GM18526 (cell line): ENCODE measurements around the gene HACE1.

Source experiments
- POLR2A ChIP-seq: IDR thresholded peaks from 3 replicates; pipeline ENCODE4 v1.6.1; 2011; ENCODE audit not compliant: insufficient read length; ENCODE audit errors: extremely low read depth

HACE1 gene

DNA sequence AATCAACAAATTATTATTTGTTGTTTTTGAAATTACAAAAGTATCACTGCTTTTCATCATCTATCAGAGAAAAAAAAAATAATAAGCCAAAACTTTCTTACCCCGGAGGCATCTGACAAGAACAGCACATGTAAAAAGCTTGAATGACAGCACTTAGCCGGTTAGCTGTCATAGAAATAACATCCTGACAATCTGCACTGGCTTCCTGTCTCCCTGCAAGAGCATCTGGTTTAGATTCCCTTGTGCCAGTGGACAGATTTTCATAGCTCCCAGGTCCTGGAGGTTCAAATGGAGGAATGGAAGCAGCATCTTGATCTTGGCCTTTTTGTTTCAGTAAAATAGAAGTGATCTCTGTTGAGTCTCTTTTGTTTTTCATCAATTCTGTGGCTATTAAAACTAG is 74.8 kb downstream of the HACE1 start:
- no peak for TF ChIP-seq POLR2A

DNA sequence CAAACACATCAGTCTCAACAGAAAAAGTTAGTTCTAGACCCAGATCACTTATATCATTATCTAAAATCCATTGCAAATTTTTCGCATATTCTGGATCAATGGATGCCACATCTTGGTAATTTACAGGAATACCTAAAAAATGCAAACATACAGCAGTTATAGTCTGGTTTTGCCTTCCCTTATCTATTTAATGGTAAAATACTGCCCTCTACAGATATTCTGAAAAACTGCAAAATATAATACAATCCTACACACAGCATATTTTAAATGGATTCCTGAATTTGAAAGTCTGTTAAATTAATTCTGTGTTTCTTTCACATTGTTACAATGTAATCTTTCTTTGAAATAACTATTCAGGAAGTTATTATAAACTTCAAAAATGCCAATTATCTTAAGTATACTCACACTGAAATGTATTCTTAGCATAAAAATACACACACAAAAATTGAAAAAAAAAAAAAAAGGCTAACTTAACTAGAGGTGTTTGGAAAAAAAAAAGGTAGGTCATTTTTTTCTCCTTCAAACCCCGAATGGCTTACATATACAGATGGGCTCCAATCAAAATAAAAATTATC is 88.4 kb downstream of the HACE1 start:
- no peak for TF ChIP-seq POLR2A

DNA sequence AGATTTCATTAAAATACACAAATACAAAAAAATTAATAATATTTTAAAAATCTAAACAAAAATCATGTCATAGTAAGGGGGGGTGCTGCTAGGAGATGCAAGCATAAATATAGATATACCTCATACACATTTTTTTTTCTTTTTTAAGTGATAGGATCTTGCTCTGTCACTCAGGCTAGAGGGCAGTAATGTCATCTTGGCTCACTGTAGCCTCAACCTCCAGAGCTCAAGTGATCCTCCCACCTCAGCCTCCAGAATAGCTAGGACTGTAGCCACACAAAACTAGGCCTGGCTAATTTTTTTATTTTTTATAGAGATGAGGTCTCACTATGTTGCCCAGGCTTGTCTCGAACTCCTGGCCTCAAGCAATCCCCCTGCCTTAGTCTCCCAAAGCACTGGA is 90.8 kb downstream of the HACE1 start:
- no peak for TF ChIP-seq POLR2A

DNA sequence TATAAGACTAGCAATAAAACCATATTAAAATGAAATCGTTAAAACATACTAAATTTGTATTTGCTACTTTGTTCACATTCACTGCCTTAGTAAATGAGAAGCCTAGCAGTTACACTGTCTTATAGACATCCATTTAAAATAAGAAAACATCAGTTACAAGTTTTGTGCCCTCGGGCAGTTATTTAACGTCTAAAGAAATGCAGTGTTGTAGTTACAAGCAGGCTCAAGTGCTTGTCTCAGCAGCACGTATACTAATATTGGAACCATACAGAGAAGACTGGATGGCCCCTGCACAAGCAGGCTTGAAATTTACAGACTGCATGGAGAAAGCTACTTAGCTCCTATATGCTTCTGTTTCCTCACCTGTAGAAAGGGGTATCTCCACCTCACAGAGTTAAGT is 93.1 kb downstream of the HACE1 start:
- no peak for TF ChIP-seq POLR2A

DNA sequence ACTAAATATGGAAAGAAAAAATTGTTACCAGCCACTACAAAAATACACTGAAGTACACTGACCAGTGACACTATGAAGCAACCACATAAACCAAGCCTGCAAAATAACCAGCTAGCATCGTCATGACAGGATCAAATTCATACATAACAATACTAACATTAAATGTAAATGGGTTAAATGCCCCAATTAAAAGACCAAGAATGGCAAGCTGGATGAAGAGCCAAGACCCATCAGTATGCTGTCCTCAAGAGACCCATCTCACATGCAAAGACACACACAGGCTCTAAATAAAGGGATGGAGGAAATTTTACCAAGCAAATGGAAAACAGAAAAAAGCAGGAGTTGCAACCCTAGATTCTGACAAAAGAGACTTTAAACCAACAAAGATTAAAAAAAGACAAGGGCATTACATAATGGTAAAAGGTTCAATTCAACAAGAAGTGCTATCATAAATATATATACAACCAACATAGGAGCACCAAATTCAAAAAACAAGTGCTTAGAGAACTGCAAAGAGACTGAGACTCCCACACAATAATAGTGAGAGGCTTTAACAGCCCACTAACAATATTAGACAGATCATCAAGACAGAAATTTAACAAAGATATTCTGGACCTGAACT is 104.8 kb downstream of the HACE1 start:
- TF ChIP-seq POLR2A = no peak

DNA sequence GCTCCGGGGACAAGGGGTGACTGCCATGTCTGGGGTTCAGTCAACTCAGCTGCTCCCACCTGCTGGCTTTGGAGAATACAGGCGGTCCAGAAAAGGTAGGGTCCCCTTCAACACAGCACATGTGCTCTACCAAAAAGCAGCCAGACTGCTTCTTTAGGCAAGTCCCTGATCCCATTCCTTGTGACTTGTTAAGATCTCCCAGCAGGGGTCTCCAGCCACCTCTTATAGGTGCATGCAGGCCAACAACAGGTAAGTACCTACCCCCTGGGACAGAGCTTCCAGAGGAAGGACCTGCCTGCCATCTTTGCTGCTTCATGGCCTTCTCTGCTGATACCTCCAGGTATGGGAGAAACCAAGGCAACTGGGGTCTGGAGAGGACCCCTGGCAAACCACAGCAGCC is 106.5 kb downstream of the HACE1 start:
- TF ChIP-seq POLR2A = no peak

DNA sequence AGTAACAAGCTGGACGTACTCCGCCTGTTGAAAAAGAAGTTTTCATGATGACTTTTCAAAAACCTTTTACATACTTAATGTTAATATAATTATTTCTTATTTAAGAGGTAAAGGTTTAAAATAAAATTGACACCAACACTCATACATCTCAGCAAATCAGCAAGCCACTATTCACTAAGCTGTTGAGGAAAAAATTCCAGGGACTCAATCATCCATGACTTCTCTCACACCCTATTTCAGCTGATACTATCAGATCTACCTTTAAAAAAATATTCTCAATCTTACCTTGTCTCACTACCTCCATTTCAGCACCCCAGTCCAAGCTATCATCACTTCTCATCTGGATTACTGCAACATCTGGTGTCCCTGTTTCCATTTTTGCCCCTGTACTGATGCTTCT is 109.3 kb downstream of the HACE1 start:
- TF ChIP-seq POLR2A = no peak

DNA sequence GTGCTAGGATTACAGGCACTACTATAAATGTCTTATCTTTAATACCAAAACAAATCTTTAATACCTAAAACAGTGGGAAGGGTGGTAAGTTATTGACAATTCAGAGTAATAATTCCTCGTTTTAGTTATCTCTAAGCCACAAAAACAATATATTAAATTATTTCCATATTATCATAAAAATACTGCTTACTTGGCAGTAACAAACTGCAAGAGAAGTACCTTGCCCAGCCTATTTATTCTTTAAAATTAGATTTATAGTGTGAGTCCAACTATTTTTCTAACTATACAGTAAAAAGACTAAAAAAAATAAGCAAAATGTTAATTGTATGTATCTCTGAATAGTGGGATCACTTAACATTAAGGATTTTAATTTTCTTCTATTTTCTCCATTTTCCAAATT is 123.2 kb downstream of the HACE1 start:
- TF ChIP-seq POLR2A = no peak

DNA sequence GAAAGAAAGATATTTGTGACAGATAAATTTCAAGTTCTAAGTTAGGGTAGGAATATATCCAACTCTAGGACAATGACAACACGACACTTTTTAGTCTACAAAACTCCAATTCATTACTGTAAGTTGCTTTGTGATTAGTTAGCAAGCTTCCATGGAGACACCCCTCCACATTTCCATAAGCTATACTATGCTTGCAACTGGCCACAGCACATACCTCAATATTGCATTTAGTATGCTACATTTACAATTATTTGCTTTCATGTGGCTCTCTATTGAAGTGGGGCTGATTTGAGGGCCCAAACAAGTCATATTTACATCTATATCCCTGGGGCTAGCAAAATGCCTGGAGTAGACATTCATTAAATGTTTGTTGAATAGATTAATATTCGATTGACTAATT is 129.3 kb downstream of the HACE1 start:
- TF ChIP-seq POLR2A = no peak

DNA sequence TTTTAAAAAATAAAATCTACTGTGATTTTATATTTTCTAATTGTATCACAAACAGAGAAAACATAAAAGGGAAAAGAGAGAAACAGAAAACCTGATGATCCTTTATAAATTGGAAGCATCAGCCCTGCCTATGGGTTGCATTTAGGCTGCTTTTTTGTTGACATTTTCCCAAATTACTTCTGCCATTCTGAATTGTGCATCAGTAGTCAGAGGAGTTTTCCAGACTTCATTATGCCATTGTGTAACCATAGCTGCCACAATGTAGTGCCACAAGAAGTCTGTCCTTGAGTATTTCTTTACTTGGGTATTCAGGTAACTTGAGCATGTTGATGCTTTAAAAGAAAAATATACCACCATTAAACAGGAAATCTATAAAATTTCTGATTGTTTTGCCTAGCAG is 130.3 kb downstream of the HACE1 start:
- TF ChIP-seq POLR2A = no peak

DNA sequence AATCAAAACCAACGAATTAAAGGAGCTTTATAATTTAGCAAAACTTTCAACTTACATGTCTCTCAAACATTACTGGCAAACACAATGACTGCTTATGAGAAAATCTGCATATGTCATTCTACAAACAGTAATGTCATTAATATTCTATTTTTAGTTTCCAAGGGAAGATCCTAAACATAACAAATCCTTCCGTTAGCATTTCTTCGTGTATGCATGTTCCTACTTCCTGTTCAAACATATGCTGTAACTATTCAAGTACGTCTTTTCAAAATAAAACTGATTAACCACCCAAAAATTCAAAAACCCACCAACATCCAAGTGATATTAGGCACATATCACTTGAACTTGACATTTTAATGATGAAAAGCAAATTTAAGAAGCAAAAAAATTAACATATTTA is 131.3 kb downstream of the HACE1 start:
- TF ChIP-seq POLR2A = no peak

DNA sequence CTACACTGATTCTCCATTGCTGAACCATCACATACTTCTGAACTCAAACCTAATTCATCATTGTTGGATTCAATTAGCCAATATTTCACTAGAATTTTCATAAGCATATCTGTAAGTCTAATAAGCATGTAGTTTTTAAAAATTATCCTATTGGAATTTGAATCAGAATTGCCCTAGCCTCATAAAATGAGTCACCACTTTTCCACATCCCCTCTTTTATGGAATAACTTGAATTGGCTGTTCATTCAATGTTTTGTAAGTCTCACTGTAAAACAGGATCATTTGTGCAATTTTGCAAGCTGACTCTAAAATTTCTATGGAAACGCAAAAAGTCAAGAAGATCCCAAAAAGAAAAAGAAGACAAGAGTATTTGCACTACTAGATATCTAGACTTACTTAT is 141.0 kb downstream of the HACE1 start:
- no peak for TF ChIP-seq POLR2A

DNA sequence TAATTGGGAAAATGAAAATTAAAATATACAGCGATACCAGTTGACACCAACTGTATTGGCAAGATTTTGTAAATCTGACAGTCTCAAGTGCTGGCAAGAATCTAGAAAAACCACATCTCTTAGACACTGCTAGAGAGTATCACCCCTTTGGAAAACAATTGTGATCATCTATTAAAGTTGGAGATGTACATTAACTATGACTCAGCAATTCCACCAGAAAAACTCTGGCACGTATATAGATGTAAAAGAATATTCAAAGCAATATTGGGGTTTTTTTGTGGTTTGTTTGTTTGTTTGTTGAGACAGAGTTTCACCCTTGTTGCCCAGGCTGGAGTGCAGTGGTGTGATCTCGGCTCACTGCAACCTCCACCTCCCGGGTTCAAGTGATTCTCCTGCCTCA is 142.9 kb downstream of the HACE1 start:
- no peak for TF ChIP-seq POLR2A

DNA sequence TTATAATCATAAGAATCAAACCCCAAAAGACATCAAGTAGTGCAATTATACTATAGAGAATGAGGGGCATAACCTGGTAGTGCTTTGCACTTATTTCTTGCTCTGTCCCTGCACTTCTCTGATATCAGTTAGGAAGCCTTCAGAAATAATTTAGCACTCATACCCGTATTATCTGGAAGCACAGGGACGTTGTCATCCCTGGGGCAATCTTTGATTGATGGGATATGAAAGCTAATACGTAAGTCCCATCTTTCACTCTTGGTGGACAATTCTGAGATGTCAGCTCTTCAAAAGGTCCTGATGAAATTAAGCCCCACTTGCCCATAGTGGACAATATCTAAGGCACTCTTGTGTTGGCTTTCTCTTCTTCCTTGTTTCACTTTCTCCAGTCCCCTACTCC is 144.9 kb downstream of the HACE1 start:
- TF ChIP-seq POLR2A = no peak

DNA sequence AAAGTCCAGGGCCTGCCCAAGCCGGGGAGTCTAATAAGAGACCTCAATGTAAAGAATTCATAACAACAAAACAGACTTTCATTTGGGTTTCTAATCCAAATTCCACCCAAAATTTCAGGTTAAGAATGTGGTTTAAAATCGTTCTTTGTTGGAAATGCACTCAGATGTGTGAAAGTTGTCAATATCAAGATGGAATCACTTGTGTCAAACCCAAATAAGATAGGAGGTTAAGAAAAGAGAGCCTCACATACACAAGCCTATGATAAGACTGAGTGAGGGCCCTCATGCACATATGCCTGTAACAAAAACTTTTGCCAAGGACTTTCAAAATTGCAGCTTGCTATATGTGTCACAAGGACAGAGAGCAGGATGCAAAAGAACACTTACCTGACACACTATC is 145.7 kb downstream of the HACE1 start:
- TF ChIP-seq POLR2A = no peak

DNA sequence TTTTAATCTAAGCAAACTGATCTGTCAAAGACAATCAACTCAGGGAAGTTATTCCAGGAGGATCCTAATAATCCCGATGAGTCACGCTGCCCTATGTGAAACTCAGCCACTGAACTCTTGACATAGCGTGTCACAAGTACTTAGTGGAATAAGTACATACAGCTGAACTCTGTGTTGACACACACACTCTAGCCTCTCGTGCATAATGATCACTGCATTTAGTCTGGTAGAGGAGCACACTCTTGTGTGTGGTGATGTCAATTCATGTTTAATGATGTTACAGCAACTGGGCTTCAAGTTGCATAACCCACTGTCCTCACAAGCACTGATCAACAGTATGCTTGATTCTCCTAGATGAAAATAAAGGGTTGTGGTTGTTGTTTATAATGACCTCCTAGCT is 148.3 kb downstream of the HACE1 start:
- no peak for TF ChIP-seq POLR2A
